SKM-1 (cell line): Measurements from ENCODE around the gene NRXN3.
"Not testable (repeated sequence)": the region's sequence is repeated elsewhere in the genome, so short reads cannot be mapped to it uniquely, and the experiment has no call there.

Source experiments
- DNase-seq: peaks from one replicate; lab custom pipeline; 2025; ENCODE audit not compliant: unreplicated experiment; lab: John Stamatoyannopoulos, UW

NRXN3 gene

GRCh38 chr14:78479127-78479780 lies 309.1 kb downstream of the NRXN3 start:
- no peak for DNase-seq

DNA sequence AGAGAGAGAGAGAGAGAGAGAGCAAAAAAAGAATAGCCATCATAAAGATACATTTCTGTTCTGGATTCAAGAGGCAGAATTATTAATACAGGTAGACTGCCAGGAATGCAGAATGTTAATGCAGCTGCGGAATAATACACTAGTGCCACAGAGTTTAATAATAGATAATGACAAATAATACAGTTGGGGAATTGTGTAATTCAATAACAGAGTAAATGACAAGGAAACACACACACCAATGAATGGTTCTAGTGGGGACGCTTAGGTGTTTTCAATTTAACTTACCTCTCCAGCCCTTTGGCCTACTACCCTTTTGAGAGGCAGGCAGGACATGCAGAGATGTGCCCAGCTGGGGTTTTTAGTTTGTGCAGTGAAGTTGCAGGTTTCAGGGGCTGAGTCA lies 313.9 kb downstream of the NRXN3 start:
- DNase-seq = no peak

DNA sequence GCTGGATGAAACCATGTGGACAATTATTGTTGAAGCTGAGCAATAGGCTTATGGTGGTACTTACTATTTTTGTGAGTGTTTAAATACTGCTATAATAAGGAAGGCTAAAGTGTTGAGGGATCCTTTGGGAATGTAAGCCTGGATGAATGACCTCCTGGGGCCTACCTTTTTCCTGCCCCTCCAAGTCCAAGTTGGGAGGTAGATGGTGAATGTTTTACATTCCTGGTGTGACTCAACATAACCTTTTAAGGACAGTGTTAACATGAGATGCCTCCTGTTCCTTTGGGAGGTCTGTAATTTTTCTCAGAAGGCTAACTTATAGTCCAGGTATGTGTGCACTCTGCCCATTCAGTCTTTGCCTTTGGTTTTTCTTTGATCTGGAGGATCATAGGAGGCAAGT lies 315.9 kb downstream of the NRXN3 start:
- no peak for DNase-seq

DNA sequence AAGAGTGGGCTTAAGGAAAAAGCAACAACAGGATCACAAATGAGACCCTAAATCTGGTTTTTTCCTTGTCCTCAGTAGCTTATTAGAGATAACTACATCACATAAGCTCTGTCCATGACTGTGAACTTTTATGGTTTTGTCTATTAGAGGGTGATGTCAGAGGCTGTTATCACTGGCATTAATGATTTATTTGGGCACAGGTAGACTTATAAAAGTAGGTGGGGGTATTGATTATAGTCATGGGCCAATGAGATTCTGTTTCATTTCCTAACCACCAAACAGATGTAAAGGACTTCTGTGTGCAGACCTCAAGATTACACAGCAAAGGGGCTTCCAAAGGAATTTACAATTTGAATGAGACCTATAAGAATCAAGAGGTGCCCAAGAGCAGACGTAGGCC lies 316.4 kb downstream of the NRXN3 start:
- DNase-seq = no peak

DNA sequence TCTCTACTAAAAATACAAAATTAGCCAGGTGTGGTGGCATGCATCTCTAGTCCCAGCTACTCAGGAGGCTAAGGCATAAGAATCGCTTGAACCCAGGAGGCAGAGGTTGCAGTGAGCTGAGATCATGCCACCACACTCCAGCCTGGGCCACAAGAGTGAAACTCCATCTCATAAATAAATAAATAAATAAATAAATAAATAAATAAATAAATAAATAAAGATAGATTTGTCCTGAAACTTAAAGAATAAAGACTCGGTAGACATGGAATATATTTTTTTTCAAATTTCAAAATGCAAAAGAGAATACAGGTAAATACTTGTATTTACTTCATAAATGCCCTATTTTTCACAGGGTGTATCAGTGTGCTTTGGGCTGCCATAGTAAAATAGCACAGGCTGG lies 317.4 kb downstream of the NRXN3 start:
- DNase-seq = not testable (repeated sequence)

DNA sequence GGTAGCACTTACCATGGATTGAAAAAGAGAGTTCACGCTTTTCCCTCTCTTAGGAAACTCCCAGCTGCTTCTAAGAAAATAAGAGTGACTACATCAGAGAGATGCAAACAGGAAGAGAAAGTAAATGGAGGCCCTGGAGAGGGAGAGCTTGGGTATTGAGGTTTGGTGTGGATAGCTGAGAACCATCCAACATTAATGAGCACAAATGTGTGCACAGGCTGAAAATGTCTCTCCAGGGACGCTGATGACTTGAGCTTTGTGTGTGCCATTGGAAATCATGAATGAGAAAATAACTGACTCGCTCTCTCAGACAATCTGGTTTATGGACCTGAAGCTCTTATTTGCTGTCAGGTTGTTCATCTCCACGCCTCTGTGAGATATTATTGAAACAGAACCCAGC lies 318.8 kb downstream of the NRXN3 start:
- DNase-seq = no peak

DNA sequence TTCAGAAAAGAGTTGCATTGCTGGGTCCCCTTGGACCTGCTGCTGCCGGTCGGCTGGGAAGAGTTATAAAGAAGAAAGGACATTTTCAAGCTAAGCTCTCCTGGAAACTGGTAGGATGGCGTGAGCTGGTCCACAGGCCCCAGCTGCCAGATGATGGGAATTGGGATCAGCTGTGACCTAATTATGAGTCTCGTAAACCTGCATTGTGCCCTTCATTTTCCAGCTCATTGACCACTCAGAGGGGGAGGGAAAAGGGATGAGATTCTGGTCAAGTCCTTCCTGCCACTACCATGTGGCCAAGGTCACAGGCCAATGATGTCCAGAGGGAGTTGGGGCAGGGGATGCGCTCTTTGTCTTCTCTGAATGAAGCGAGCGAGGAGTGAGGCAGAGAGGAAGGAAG lies 320.9 kb downstream of the NRXN3 start:
- DNase-seq = no peak

DNA sequence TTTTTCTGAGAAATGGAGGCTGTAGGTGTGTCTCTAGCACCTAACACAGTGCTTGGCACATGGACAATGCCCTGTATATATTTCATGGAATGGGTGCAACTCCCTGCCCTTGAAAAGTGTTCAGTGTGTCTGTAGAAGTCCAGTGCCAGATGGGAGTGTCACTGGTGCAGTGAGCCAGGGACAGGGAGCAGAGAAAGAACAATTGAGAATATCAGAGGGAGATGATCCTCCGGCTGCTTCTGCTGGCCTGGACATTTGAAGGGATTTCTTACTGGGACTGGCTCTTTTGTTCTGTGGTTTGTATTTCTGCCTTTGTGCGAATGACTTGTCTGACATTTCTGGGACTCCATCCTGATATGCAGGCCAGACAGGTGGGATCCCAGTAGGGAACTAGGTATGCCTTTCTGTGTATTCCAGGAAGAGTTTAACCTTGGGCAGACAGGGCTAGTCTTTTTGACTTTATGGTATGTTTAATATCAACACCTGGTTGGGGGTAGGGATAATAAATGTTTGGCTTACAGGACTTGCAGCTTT lies 328.0 kb downstream of the NRXN3 start:
- DNase-seq = no peak

- DNase-seq = no peak
Measured at GRCh38 chr14:78501909-78502308, 331.7 kb downstream of the NRXN3 start.

GRCh38 chr14:78508023-78508422 lies 337.9 kb downstream of the NRXN3 start:
- DNase-seq = no peak

DNA sequence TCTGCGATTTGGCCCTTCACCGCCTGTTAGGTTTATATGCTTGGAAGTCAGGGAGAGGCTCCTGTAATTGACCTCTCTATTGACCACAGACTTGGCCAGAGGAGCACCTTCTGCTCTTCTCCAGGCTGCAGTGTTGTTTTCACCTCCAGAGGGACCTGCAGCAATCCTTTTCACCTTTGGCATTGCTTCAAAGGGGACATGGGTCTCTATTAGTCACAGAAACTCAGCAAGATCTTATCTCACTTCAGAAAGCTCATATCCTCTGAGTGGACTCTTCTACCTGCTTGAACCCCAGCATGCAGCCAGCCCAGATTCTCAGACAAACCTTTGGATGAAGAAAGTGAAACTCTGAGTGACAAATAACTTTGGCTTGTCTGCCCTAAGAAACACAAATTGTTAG lies 339.3 kb downstream of the NRXN3 start:
- no peak for DNase-seq

DNA sequence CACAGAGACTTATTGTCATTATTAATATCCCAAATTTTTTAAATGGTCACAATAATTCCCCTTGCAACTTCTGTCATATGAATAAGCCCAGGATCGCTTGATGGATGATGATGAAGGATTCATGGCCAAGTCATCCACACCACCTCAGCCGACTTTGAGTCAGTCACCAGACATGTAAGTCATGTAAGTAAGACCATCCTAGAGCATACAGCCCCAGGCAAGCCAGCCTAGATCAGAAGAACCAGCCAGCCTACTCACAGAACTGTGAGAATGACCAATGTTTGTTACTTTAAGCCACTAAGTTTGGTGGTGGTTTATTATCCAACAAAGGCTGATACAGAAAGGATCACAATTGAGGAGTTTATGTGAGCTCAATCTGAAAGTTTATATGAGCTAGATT lies 341.8 kb downstream of the NRXN3 start:
- no peak for DNase-seq

GRCh38 chr14:78519863-78520262 lies 349.7 kb downstream of the NRXN3 start:
- no peak for DNase-seq

GRCh38 chr14:78524196-78524595 lies 354.0 kb downstream of the NRXN3 start:
- no peak for DNase-seq

GRCh38 chr14:78524766-78525165 lies 354.6 kb downstream of the NRXN3 start:
- DNase-seq = no peak

- no peak for DNase-seq
Measured at GRCh38 chr14:78530078-78530477, 359.9 kb downstream of the NRXN3 start.

- DNase-seq = no peak
Measured at GRCh38 chr14:78534141-78534540, 364.0 kb downstream of the NRXN3 start.

DNA sequence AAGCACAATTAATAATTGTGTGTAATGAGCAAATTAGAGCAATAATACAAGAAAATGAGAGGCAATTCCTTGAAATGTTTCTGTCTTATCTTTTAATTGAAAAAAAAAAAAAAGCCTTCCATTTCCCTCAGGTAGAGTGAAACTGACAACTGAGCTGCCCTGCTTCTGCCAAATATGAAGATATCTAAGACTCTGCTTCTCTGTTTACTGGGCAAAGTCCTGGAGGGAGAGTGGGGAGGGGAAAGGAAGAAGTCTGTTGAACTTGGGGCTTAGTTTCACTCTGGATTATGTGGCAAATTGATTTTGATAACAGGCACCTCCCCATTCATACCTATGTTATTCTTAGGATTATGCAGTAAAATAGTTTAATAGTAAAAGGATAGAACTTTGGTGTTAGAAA lies 364.9 kb downstream of the NRXN3 start:
- no peak for DNase-seq

- not testable (repeated sequence) for DNase-seq
Measured at GRCh38 chr14:78541788-78542187, 371.6 kb downstream of the NRXN3 start.

- DNase-seq = no peak
Measured at GRCh38 chr14:78543433-78543832, 373.3 kb downstream of the NRXN3 start.

DNA sequence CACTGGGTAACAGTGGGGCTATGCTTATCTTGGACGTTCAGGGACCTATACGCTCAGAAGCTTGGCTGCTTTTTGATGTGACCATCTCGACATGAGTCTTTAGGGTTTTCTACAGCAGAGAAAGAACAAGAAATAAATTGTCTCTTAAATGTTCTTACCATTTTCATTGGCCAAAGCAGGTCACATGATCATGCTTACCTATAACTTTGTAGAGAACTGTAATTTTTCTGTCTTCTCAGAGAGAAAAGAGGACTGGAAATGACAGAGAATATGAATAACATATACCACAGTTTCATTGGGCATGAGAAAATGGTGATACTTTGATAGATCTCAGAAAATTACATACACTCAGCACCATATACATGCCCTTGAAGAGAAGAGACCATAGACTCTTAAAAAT lies 390.9 kb downstream of the NRXN3 start:
- DNase-seq = no peak

DNA sequence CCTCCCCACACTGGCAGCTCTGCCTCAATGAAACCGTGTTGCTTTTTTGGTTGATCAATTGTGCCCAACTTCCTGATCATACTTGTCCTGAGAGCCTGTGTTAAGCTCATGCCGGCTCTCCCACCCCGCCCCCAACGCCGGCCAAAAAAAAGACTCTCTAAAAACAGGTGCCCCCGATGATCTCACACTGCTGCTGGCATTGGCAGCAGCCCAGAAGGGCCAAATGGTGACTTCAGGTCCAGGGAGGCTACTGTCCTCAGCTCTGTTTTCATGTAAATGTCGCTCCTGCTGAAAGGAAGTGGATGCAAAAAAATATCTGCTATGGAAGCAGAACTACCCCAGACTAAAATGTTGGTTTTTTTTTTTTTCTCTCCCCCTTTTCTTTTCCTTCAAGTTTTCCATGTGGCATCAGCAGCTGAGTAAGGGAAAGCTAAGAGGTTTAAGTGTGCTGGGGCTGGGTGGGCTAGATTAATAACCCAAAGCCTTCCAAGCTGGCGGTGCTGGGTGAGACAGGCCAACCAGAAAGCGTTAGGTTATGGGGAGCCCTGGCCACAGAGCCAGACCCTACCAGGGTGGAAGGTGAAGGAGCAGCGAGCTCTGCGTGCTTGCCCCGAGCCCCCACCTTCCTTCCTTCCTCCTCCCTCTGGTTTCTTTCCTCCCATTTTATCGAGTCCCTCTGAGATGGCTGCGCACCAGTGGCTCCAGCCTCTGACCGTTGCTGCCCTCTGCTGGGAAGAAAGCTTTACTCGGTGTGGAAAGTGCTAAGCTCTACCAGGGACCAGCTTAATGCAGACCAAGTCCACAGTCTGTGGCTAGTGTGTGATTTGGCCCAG lies 396.1 kb downstream of the NRXN3 start:
- no peak for DNase-seq

- no peak for DNase-seq
Measured at GRCh38 chr14:78566859-78567172, 396.6 kb downstream of the NRXN3 start.
